Fibroblast of pulmonary artery (primary cell): ENCODE data around the gene DPEP1.
A peak's percentile ranks its signal among the peaks of the same experiment; 100 is the strongest.

Source experiments
- DNase-seq: peaks from one replicate; pipeline ENCODE4 v3.0.0-alpha.2; 2010; ENCODE audit warnings: low read depth
- H3K4me3 ChIP-seq: replicated peaks from 2 replicates; pipeline ENCODE4 v1.5.1; 2011; ENCODE audit warnings: low read depth, mild to moderate bottlenecking, control low read depth, low read length, moderate library complexity
- CTCF ChIP-seq: IDR thresholded peaks from 2 replicates; pipeline ENCODE4 v1.5.1; 2011; ENCODE audit warnings: mild to moderate bottlenecking, control low read depth, low read length, inconsistent platforms; ENCODE audit errors: missing control alignments

Gene DPEP1

DNA sequence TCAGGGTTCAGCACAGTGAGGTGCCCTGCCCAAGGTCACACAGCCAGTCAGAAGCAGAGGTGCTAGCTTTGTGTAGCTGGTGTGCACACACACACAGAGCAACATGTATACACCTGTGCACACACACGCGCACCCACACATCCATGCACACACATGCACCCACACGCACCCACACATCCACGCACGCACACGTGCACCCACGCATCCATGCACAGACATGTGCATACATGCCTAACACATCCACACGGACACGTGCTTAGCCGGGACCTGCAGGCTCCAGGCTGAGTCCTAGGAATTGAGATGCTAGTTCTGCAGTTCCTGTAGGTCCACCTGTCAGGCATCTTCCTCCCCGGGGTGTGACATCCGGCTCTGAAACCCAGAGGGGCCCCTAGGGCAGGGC lies 13.0 kb upstream of the DPEP1 start:
- no peak for DNase-seq
- no peak overlapping the region for H3K4me3 ChIP-seq
- no peak for TF ChIP-seq CTCF

- no peak for TF ChIP-seq CTCF
Measured at GRCh38 chr16:89600956-89601355, 12.5 kb upstream of the DPEP1 start.

DNA sequence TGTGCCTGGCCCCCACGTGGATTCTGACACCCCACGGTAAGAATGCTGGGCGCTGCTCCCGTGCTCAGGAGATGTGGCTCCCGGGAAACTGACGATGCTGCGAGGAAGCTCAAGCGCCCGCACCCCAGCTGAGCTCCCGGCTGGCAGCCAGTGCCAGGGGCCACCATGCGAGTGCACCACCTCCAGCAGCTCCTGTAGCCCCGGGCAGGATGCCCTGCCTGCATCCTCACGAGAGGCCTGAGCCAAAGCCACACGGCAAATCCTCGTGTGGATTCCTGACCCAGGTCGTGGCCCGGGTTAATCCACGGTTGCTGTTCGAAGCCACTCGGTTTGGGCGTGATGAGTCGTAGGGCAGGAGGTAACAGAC lies 11.6 kb upstream of the DPEP1 start:
- no peak for DNase-seq
- no peak for TF ChIP-seq CTCF
- no peak overlapping the region for H3K4me3 ChIP-seq

More at GRCh38 chr16:89600956-89601355, 12.5 kb upstream of the DPEP1 start:
- DNase-seq: no peak
- H3K4me3 ChIP-seq: no peak overlapping the region

- no peak for TF ChIP-seq CTCF
- H3K4me3 ChIP-seq: no peak overlapping the region
- DNase-seq: peak; percentile 87
Measured at GRCh38 chr16:89602273-89602951, 11.0 kb upstream of the DPEP1 start.

DNA sequence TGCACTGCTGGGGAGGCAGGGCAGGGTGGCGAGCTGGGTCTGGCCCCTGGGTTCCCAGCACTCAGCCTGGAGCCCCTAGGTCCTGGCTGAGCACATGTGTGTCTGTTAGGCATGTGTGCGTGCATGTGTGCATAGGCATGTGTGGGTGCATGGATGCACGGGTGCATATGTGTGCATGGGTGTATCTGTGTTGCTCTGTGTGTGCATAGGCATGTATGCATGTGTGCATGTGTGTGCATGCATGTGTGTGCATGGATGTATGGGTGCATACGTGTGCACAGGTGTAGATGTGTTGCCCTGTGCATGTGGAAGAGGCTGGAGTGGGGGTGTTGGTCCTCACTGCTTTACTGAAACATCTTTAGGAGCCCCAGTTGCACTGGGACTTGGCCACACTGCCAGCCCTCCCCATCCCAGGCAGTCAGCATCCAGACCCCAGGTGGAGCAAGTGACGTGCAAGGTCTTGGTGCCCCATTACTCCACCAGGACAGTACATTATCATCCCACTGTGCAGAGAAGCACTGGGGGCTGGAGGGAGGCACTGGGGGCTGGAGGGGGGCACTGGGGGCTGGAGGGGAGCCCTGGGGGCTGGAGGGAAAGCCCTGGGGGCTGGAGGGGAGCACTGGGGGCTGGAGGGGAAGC lies 10.4 kb upstream of the DPEP1 start:
- DNase-seq: no peak
- no peak overlapping the region for H3K4me3 ChIP-seq
- TF ChIP-seq CTCF: no peak

GRCh38 chr16:89604764-89605163 lies 8.7 kb upstream of the DPEP1 start:
- no peak for DNase-seq
- H3K4me3 ChIP-seq: no peak overlapping the region
- no peak for TF ChIP-seq CTCF
